B cell (primary cell): ENCODE results near the gene ZNF846.

Experiments
- EZH2 ChIP-seq: IDR thresholded peaks from 2 replicates; pipeline ENCODE4 v1.6.1; 2012; ENCODE audit warnings: borderline replicate concordance, low read depth, mild to moderate bottlenecking, moderate library complexity, low read length; ENCODE audit not compliant: insufficient read depth, poor library complexity, severe bottlenecking
- TF ChIP-seq, protein P1 (sequence below): fragments of 200-600 bp; IDR thresholded peaks from one replicate; pipeline ENCODE4 v1.8.0; 2022; ENCODE audit warnings: antibody characterized with exemption, mild to moderate bottlenecking

DNA sequence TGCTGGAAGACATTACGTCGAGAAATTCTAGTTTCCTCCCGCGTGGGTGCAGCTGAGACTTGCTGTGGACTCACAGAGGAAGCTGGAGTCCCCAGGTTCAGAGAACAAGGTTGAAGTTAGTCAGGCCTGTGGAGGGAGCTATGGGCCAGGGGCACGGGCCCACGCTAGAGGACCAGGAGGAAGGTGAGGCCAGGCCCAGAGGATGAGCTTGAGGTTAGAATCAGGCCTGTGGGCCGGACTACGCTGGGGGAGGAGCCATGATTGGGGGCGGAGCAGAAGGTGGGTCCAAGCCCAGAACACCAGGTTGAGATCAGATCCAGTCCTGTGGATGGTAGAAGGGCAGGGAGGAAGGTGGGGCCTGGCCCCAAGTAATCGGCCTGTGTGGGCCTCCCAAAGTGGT is 32.6 kb downstream of the ZNF846 start:
- TF ChIP-seq, protein P1, sequence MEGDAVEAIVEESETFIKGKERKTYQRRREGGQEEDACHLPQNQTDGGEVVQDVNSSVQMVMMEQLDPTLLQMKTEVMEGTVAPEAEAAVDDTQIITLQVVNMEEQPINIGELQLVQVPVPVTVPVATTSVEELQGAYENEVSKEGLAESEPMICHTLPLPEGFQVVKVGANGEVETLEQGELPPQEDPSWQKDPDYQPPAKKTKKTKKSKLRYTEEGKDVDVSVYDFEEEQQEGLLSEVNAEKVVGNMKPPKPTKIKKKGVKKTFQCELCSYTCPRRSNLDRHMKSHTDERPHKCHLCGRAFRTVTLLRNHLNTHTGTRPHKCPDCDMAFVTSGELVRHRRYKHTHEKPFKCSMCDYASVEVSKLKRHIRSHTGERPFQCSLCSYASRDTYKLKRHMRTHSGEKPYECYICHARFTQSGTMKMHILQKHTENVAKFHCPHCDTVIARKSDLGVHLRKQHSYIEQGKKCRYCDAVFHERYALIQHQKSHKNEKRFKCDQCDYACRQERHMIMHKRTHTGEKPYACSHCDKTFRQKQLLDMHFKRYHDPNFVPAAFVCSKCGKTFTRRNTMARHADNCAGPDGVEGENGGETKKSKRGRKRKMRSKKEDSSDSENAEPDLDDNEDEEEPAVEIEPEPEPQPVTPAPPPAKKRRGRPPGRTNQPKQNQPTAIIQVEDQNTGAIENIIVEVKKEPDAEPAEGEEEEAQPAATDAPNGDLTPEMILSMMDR, result no peak
- TF ChIP-seq EZH2, result no peak
